DND-41 (cell line): ENCODE measurements around the gene MICU1.

Experiments
- EZH2 ChIP-seq: IDR thresholded peaks from 3 replicates; pipeline ENCODE4 v1.6.1; 2012; ENCODE audit warnings: borderline replicate concordance, low read depth, mild to moderate bottlenecking, moderate library complexity, low read length, inconsistent platforms; ENCODE audit not compliant: severe bottlenecking
- TF ChIP-seq, protein P1 (sequence below): IDR thresholded peaks from 2 replicates; pipeline ENCODE4 v1.5.1; 2012; ENCODE audit warnings: borderline replicate concordance, low read length, moderate library complexity, mild to moderate bottlenecking; ENCODE audit not compliant: poor library complexity, severe bottlenecking; ENCODE audit errors: extremely low read depth

DNA sequence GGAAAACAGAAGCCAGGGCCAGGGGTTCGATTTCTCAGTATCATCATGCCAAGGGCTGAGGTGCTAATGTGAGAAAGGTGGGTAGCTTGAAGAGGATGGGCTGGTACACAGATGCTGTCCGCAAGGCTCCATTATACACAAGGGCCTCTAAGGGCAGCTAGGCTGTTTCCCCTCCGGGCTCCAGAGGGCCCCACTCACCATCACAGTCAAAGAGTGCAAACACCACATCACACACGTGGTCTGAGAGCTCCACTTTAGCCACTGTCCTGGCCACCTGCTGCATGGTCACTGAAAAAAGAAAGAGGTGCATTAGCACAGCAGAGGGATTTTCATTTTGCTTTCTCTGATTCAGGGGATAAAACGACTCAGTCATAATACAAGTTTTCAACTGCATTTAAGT lies 250.3 kb downstream of the MICU1 start:
- TF ChIP-seq, protein P1, sequence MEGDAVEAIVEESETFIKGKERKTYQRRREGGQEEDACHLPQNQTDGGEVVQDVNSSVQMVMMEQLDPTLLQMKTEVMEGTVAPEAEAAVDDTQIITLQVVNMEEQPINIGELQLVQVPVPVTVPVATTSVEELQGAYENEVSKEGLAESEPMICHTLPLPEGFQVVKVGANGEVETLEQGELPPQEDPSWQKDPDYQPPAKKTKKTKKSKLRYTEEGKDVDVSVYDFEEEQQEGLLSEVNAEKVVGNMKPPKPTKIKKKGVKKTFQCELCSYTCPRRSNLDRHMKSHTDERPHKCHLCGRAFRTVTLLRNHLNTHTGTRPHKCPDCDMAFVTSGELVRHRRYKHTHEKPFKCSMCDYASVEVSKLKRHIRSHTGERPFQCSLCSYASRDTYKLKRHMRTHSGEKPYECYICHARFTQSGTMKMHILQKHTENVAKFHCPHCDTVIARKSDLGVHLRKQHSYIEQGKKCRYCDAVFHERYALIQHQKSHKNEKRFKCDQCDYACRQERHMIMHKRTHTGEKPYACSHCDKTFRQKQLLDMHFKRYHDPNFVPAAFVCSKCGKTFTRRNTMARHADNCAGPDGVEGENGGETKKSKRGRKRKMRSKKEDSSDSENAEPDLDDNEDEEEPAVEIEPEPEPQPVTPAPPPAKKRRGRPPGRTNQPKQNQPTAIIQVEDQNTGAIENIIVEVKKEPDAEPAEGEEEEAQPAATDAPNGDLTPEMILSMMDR = no peak
- TF ChIP-seq EZH2 = no peak
